Right lobe of liver (tissue), 6 donors: Measurements from ENCODE around the gene USP4. TPM values are rescaled to one million over a fixed set of nuclear protein-coding genes. Genes with fewer than 3 reads are reported as not detected.
"Not testable (repeated sequence)": the region's sequence is repeated elsewhere in the genome, so short reads cannot be mapped to it uniquely, and the experiment has no call there.

Experiments
- ATAC-seq, 4 donors: fragments of 200-7000 bp; cut with Tn5 transposase; one replicate each; pipeline ENCODE4 v1.9.1; 2020; ENCODE audit warnings: mild to moderate bottlenecking in 4 of 4, moderate library complexity in 4 of 4
- DNase-seq, 3 donors: peaks; one replicate each; pipeline ENCODE4 v3.0.0-alpha.2; 2020
- H3K27ac ChIP-seq, 3 donors: fragments of 200-600 bp; one replicate each; pipeline ENCODE4 v1.8.0; 2022
- H3K27me3 ChIP-seq, 2 donors: fragments of 200-600 bp; one replicate each; pipeline ENCODE4 v1.8.0; 2022
- H3K36me3 ChIP-seq, 4 donors: fragments of 200-600 bp; sonication (generic) in 1 of 4; one replicate each; pipeline versions ENCODE4 v1.5.1 to v1.8.0; 2017 to 2022; ENCODE audit warnings: control low read depth in 1 of 4
- H3K4me1 ChIP-seq, 4 donors: fragments of 200-600 bp; sonication (generic) in 1 of 4; one replicate each; pipeline versions ENCODE4 v1.5.1 to v1.8.0; 2017 to 2022; ENCODE audit warnings: control low read depth in 1 of 4
- H3K4me3 ChIP-seq, 3 donors: fragments of 200-600 bp; one replicate each; pipeline ENCODE4 v1.8.0; 2022
- H3K9me3 ChIP-seq, 4 donors: fragments of 200-600 bp; sonication (generic) in 1 of 4; one replicate each; pipeline versions ENCODE4 v1.5.1 to v1.8.0; 2017 to 2022; ENCODE audit warnings: control low read depth in 1 of 4
- CTCF ChIP-seq, 4 donors: fragments of 200-600 bp in 3 of 4; fragments of 450-650 bp in 1 of 4; IDR thresholded peaks; one replicate each; pipeline versions ENCODE4 v1.5.1 to v1.8.0; 2016 to 2022; ENCODE audit warnings: antibody characterized with exemption in 4 of 4, mild to moderate bottlenecking in 2 of 4
- POLR2A ChIP-seq: fragments of 450-650 bp; IDR thresholded peaks from one replicate; pipeline ENCODE4 v1.6.1; 2017; ENCODE audit warnings: antibody characterized with exemption, mild to moderate bottlenecking
- WGBS: methylation state at CpG from one replicate; pipeline ENCODE4 v1.1.6; 2018; ENCODE audit warnings: low coverage, low lambda C conversion rate; ENCODE audit not compliant: insufficient coverage; ENCODE audit errors: missing lambda C conversion rate; 5-methylcytosine and 5-hydroxymethylcytosine counted together
- intact Hi-C, 2 donors: fragments of 100-400 bp; cut with DNase I; formaldehyde crosslinking; loops; one replicate each; pipeline versions ENCODE4 v1.11.2 to v1.14.1; 2022
- total RNA-seq, 6 experiments: library from RNA; depleted of rRNA in 2 of 6; stranded (reverse); fragments of >200 nt in 2 of 6; fragmentation: NEBNext Ultra II Directional in 3 of 6; extraction: Animal tissue kit (Norgen Biotek cat#: 25700) in 3 of 6; gene quantifications; one replicate each; pipeline versions ENCODE4 v1.1.0 to v1.2.4, GENCODE V29; 2016 to 2023
- donor health status: DM: no; HTN: yes; CAD: no.
- donor health status: DM: no; HTN: no; CAD: no.
- donor health status: DM: no; HTN: no; CAD: no.
- donor health status: DM: no; HTN: yes; CAD: no.
- donor health status: DM: no; HTN: yes; CAD: no.

The USP4 gene
- total RNA-seq, 6 experiments from 2014 or later = 10.0 to 26.3 (median 22.2) TPM

GRCh38 chr3:49352281-49352680 is 12.4 kb upstream of the USP4 start:
- DNase-seq = no peak

GRCh38 chr3:49351521-49352011 is 11.7 kb upstream of the USP4 start:
- peak overlapping the region; percentile 58 to 82 (median 75) for H3K27ac ChIP-seq
- ATAC-seq = peak; percentile 27 to 44 (median 40)
- no peaks in the 10 kb centered on the region for H3K27me3 ChIP-seq
- H3K9me3 ChIP-seq = no peaks in the 10 kb centered on the region
- no peak for DNase-seq
- intact Hi-C loops = no loop called here
- H3K4me1 ChIP-seq = peaks cover 5 to 59% (median 13%) of the 10 kb centered on the region in 4 donors
- peaks cover 0 to 17% (median 2%) of the 10 kb centered on the region in 4 donors for H3K36me3 ChIP-seq
- WGBS = 6% methylated on average over 1 of the region's 1 CpG
- H3K4me3 ChIP-seq = peak overlapping the region in 1 of 3 donors; percentile 2
- TF ChIP-seq CTCF (IDR thresholded peaks at IDR 0.05) = no peak
- no peak for TF ChIP-seq POLR2A

More at GRCh38 chr3:49352281-49352680, 12.4 kb upstream of the USP4 start:
- ATAC-seq = peak in 2 of 4 donors; percentile 3 to 9
- H3K27me3 ChIP-seq = no peaks in the 10 kb centered on the region
- H3K36me3 ChIP-seq = peaks cover 0 to 22% (median 3%) of the 10 kb centered on the region in 4 donors
- 54% methylated on average over 2 of the region's 2 CpGs for WGBS
- H3K4me3 ChIP-seq = no peak overlapping the region
- TF ChIP-seq POLR2A (no peak), CTCF (IDR thresholded peaks at IDR 0.05) (no peak)
- H3K27ac ChIP-seq = peak overlapping the region in 2 of 3 donors; percentile 75 to 82
- no peaks in the 10 kb centered on the region for H3K9me3 ChIP-seq
- intact Hi-C loops = no loop called here
- H3K4me1 ChIP-seq = peaks cover 5 to 59% (median 14%) of the 10 kb centered on the region in 4 donors

- 25% methylated on average over 1 of the region's 3 CpGs for WGBS
- no peaks in the 10 kb centered on the region for H3K9me3 ChIP-seq
- peak in 2 of 4 donors; percentile 6 to 10 for ATAC-seq
- no peak overlapping the region for H3K4me3 ChIP-seq
- H3K36me3 ChIP-seq = no peaks in the 10 kb centered on the region
- H3K27me3 ChIP-seq = no peaks in the 10 kb centered on the region
- H3K27ac ChIP-seq = peak overlapping the region in 1 of 3 donors; percentile 75
- TF ChIP-seq POLR2A = no peak
- no peak for TF ChIP-seq CTCF (IDR thresholded peaks at IDR 0.05)
- DNase-seq = no peak
- intact Hi-C loops = no loop called here
- H3K4me1 ChIP-seq = peaks cover 5 to 62% (median 12%) of the 10 kb centered on the region in 4 donors
These were observed 9.7 kb upstream of the USP4 start for GRCh38 chr3:49349348-49350114.

- H3K36me3 ChIP-seq, H3K9me3 ChIP-seq, H3K4me3 ChIP-seq, intact Hi-C loops, ATAC-seq, H3K27me3 ChIP-seq, DNase-seq: not testable (repeated sequence)
- H3K27ac ChIP-seq = peak overlapping the region in 1 of 3 donors; percentile 75
- whole genome bisulfite sequencing = 93% methylated on average over 12 of the region's 12 CpGs
- H3K4me1 ChIP-seq = peaks cover 5 to 59% (median 12%) of the 10 kb centered on the region in 4 donors
These were observed 8.5 kb upstream of the USP4 start for GRCh38 chr3:49348361-49348760.

- Histone ChIP-seq H3K4me3 (no peak overlapping the region), H3K27ac (peak overlapping the region; percentile 24 to 61 (median 44)), H3K27me3 (no peaks in the 10 kb centered on the region), H3K4me1 (peaks cover 1 to 47% (median 9%) of the 10 kb centered on the region in 4 donors), H3K9me3 (no peaks in the 10 kb centered on the region), H3K36me3 (no peaks in the 10 kb centered on the region)
- DNase-seq (no peak), ATAC-seq (peak in 1 of 4 donors; percentile 4)
- intact Hi-C loops = no loop called here
- TF ChIP-seq CTCF (IDR thresholded peaks at IDR 0.05) (no peak), POLR2A (no peak)
- 74% methylated on average over 6 of the region's 6 CpGs for WGBS
These were observed 7.0 kb upstream of the USP4 start for GRCh38 chr3:49346797-49347251.
